Rectal smooth muscle tissue (tissue), 1 donor: Measurements from ENCODE around the gene DMD.
"Not testable (repeated sequence)": the region's sequence is repeated elsewhere in the genome, so short reads cannot be mapped to it uniquely, and the experiment has no call there.

Source experiments
- H3K27ac ChIP-seq: one replicate; pipeline ENCODE4 v1.7.0; 2013; ENCODE audit warnings: low read depth, low read length, inconsistent platforms
- H3K27me3 ChIP-seq: one replicate; pipeline ENCODE4 v1.7.0; 2013; ENCODE audit warnings: low read length; ENCODE audit not compliant: control insufficient read depth, insufficient read depth
- H3K36me3 ChIP-seq: one replicate; pipeline ENCODE4 v1.7.0; 2013; ENCODE audit warnings: low read length; ENCODE audit not compliant: control insufficient read depth, insufficient read depth
- H3K4me1 ChIP-seq: one replicate; pipeline ENCODE4 v1.7.0; 2013; ENCODE audit warnings: low read length; ENCODE audit not compliant: control insufficient read depth, insufficient read depth
- H3K4me3 ChIP-seq: one replicate; pipeline ENCODE4 v1.7.0; 2013; ENCODE audit warnings: low read length
- H3K9ac ChIP-seq: one replicate; pipeline ENCODE4 v1.7.0; 2013; ENCODE audit warnings: low read length

The DMD gene

DNA sequence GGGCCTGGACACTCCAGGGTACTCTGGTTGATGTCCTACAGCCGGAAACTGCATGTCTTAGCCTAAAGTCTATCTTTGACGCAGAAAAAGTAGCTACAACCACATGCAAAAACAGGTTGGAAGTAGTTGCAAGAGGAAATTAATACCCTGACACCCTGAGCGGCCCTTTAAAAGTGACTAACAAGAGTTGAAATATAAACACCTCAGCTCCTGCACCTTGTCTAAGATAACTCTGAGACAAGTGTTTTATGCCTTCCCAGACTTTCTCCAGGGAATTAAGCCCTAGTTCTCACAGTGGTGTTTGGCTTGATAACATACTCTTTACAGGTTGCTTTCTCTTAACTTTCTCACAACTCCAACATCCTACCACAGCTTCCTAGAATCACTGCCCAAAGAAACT lies 943.1 kb downstream of the DMD start:
- Histone ChIP-seq H3K36me3 (no peaks in the 10 kb centered on the region), H3K27me3 (no peaks in the 10 kb centered on the region), H3K4me1 (peaks cover 5% of the 10 kb centered on the region), H3K4me3 (no peak overlapping the region), H3K27ac (no peak overlapping the region), H3K9ac (no peak overlapping the region)

DNA sequence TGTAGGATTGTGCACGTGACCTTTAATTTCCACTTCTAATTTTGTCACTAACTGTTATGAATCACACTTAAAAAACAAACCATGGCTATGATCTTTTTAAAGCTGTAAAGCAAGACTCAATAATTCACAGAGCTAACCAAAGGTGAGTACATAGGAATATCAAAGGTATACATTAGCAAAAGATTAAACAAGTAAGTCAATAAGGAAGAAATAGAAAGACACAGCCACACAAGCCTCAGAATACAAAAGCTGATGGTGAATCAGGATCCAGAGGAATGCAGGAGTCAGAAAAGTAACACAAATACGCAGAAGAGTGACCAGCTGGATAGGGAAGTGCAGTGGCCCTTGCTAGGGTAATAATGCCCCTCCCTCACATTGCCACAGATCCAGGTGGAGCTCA lies 943.6 kb downstream of the DMD start:
- H3K27me3 ChIP-seq: no peaks in the 10 kb centered on the region
- H3K4me1 ChIP-seq: peaks cover 5% of the 10 kb centered on the region
- H3K4me3 ChIP-seq: no peak overlapping the region
- no peak overlapping the region for H3K27ac ChIP-seq
- H3K9ac ChIP-seq: no peak overlapping the region
- H3K36me3 ChIP-seq: no peaks in the 10 kb centered on the region

DNA sequence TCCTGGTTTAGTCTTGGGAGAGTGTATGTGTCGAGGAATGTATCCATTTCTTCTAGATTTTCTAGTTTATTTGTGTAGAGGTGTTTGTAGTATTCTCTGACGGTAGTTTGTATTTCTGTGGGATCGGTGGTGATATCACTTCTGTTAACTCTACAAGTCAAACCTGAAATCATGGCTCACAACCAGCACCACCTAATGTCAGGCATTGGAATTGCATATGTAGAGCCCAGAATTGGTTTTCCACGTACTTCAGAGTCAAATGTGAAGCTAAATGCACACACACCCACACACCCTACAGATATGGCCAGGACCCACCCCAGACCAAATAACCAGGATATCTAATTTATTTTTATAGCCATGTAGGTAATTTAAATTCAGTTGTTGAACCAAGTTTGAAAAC lies 964.7 kb downstream of the DMD start:
- H3K4me3 ChIP-seq, H3K9ac ChIP-seq, H3K36me3 ChIP-seq, H3K27me3 ChIP-seq, H3K4me1 ChIP-seq, H3K27ac ChIP-seq: not testable (repeated sequence)

DNA sequence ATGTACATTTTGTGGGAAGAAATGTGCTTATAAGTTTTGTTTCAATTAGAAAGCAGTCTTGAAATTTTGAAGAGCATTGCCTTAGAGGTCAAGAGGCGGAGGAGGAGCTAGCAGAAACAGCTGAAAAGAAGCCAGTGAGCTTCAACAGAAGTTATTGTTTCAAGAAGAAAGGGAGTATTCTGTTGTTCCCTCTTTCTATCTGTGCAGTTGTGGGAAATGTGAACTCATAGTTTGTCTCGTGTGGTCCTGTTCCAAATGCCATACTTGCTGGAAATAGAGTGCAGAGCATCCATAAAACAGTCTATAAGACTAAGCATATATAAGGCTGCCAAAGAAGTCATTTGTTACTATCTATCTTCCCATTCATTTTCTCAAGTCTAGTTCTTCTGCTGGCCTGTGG lies 1015.7 kb downstream of the DMD start:
- Histone ChIP-seq H3K9ac (no peak overlapping the region), H3K4me1 (no peaks in the 10 kb centered on the region), H3K4me3 (no peak overlapping the region)

DNA sequence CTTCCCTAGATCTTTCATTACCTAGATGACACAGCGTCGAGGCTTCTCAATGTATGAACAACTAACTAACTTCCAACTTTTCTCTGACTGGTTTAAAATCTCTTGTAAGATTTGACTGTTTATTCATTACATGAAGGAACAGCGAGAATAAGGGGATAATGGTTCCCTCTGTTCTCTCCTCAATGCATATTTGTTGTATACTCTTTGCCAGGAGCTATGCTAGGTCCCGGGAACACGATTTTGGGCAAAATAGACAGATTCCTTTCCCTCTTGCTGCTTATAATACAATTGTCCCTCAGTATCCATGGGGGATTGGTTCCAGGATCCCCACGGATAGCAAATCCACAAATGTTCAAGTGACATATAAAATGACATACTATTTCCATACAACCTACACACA lies 1020.0 kb downstream of the DMD start:
- no peak overlapping the region for H3K4me3 ChIP-seq
- H3K27me3 ChIP-seq: no peaks in the 10 kb centered on the region
- H3K36me3 ChIP-seq: no peaks in the 10 kb centered on the region
- H3K27ac ChIP-seq: no peak overlapping the region
- no peaks in the 10 kb centered on the region for H3K4me1 ChIP-seq
- no peak overlapping the region for H3K9ac ChIP-seq

More for the DNA sequence above, 1015.7 kb downstream of the DMD start:
- Histone ChIP-seq H3K27me3 (no peaks in the 10 kb centered on the region), H3K36me3 (no peaks in the 10 kb centered on the region), H3K27ac (no peak overlapping the region)

DNA sequence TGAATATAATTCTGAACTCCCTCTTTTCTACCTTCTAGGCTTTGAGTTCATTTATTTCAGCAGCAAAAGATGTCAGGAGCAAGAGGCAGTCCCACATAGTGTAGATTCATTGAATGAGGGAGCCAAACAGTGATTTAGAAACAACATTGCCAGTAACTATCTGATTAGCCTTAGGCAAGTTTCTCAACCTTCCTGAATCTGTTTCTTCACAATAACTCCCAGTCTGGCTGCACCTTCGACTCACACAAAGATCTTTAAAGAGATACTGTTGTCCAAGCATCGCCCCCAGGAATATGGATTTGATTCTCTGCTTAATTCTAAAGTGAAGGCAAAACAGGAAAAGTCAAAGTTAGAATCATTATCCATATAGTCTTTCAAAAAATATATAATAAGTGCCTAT lies 1026.2 kb downstream of the DMD start:
- H3K9ac ChIP-seq: no peak overlapping the region
- no peaks in the 10 kb centered on the region for H3K36me3 ChIP-seq
- no peaks in the 10 kb centered on the region for H3K4me1 ChIP-seq
- no peak overlapping the region for H3K27ac ChIP-seq
- no peaks in the 10 kb centered on the region for H3K27me3 ChIP-seq
- no peak overlapping the region for H3K4me3 ChIP-seq

DNA sequence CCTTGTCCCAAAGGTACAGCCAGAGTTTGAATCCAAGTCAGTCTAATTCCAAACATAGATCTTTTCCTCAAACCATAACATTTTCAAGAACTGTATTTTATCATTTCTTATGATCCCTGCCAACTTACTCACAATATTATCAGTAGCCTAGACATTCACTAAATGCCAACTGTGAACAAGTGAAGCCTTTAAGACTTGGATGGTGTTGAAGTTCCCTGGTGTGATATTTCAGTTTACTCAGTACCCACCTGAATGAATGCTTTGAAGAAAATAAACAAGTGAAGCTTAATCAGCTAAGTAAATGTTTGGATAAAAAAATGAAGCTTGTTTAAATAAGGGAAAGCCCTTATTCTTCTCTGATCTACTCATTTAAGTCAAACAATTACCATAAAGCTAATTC lies 1028.3 kb downstream of the DMD start:
- Histone ChIP-seq H3K4me1 (no peaks in the 10 kb centered on the region), H3K9ac (no peak overlapping the region), H3K36me3 (no peaks in the 10 kb centered on the region), H3K27me3 (no peaks in the 10 kb centered on the region), H3K27ac (no peak overlapping the region), H3K4me3 (no peak overlapping the region)

DNA sequence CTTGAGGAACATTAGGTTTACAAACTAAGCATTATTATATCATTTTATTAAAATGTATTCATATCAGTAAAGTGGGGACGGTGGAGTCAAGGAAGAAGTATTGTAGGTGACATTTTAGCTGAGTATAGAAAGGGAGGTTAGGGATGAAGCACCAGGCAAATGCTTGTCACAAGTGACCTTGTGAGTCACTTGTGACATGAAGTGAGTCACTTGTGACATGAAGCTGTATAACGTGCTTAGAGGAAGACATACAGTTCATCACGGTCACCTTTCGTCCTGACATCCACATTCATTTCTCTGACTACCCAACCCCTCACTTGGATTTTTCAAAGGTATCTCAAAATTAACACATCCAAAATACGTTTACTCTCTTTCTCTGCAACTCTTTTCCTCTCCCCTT lies 1034.8 kb downstream of the DMD start:
- H3K27me3 ChIP-seq: no peaks in the 10 kb centered on the region
- H3K4me1 ChIP-seq: no peaks in the 10 kb centered on the region
- no peak overlapping the region for H3K9ac ChIP-seq
- H3K4me3 ChIP-seq: no peak overlapping the region
- no peak overlapping the region for H3K27ac ChIP-seq
- no peaks in the 10 kb centered on the region for H3K36me3 ChIP-seq

DNA sequence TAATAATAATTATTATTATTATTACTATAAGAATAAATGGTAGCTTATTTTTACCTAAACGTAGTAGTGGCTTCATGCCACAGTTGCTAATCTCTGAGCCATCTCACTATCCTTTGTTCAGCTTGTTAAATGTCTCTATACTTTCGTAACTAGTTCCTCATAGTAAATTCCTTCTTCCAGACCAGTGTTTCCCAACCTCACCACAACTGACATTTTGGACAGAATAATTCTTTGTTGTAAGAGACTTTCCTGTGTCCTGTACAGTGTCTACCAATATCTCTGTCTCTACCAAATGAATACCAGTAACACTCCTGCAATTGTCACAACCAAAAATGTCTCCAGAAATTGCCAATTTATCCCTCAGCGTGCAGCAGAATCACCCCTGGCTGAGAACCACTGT lies 1040.9 kb downstream of the DMD start:
- Histone ChIP-seq H3K4me3 (no peak overlapping the region), H3K27ac (no peak overlapping the region), H3K27me3 (no peaks in the 10 kb centered on the region), H3K9ac (no peak overlapping the region), H3K4me1 (no peaks in the 10 kb centered on the region), H3K36me3 (no peaks in the 10 kb centered on the region)

DNA sequence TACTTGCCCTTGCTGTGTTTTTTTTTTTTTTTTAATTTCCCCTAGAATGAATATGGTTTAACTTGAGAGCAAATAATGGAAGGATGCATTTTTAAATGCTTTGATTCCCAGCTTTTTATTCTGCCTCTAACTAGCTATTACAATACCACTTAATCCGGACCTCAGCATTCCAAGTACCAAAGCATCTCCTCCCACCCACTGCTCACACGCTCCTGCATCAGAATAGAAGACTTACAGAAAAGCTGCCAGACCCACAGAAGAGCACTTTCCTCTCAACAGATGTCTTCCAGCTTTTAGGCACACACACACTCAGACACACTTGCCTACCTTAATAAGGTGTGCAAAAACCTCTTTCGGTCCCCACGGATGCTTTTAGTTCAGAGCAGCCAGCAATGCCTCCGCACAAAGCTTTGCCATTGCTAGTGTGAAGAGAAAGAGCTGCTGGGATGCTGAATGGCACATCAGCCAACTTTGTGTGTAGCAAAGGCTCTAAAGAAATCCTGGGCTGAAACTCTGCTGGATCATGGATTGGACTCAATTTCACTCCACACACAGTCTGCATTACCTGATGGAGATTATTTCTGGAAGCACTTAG lies 1056.2 kb downstream of the DMD start:
- Histone ChIP-seq H3K9ac (no peak overlapping the region), H3K36me3 (no peaks in the 10 kb centered on the region), H3K4me1 (no peaks in the 10 kb centered on the region), H3K4me3 (no peak overlapping the region), H3K27me3 (no peaks in the 10 kb centered on the region), H3K27ac (no peak overlapping the region)

DNA sequence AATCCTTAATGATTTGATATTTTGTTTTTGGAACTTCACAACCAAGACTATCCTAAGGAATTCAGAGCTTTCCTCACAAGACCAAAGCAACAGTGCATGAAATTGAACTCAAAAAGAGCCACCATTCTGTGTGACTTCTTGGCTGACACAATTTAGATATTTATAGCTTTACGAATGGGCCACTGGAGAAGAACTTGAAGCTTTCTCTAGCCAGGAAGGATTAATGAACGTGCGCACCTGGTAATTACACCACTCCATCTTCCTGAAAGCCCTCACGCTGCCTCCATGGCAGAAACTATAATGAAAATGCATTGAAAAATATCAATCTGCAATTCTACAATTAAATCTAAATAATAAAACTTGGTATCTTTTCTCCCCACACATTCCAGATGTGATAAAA lies 1057.8 kb downstream of the DMD start:
- Histone ChIP-seq H3K4me1 (no peaks in the 10 kb centered on the region), H3K27me3 (no peaks in the 10 kb centered on the region)

DNA sequence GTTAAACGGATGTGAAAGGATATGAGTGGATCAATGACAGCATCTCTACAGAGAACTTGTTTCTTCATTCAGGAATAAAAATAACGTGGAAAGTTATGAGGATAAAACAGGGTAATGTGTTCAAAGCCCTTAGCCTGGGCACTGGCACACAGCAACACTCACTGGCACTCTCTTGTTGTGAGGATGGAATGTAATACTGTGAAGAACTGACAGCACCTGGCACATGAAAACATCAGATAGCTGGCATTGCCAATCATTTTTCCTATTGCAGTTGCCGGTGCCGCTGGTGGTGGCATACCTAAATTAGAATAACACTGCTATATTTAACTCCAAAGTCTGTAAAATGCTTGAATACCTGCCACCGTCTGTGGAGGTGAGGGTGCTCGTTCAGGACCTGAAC lies 1061.2 kb downstream of the DMD start:
- Histone ChIP-seq H3K27ac (no peak overlapping the region), H3K4me3 (no peak overlapping the region), H3K9ac (no peak overlapping the region), H3K27me3 (no peaks in the 10 kb centered on the region), H3K4me1 (no peaks in the 10 kb centered on the region), H3K36me3 (no peaks in the 10 kb centered on the region)

More for the DNA sequence above, 1057.8 kb downstream of the DMD start:
- H3K9ac ChIP-seq: no peak overlapping the region
- no peak overlapping the region for H3K4me3 ChIP-seq
- no peak overlapping the region for H3K27ac ChIP-seq
- no peaks in the 10 kb centered on the region for H3K36me3 ChIP-seq

DNA sequence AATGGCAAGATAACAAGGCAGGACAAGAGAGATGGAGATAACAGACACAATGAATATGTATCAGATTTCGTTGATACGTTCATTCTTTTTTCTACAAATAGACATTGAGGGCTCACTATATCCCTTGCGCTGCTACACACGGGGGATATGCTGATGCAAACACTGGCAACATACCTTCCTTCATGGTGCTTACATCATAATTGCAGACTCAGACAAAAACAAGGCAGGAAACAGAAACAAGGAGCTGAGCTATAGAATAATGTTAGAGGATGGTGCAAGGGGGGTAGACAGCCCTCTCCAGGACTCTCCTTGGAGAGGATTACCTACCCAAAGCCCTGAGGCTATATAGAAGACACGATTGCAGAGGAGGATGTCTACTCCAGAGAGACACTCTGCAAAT lies 1069.5 kb downstream of the DMD start:
- no peaks in the 10 kb centered on the region for H3K36me3 ChIP-seq
- H3K4me3 ChIP-seq: no peak overlapping the region
- no peak overlapping the region for H3K9ac ChIP-seq
- H3K27me3 ChIP-seq: no peaks in the 10 kb centered on the region
- no peak overlapping the region for H3K27ac ChIP-seq
- H3K4me1 ChIP-seq: no peaks in the 10 kb centered on the region
